Upper lobe of left lung (tissue), 6 donors: ENCODE data around the gene CSNK2A2. TPM values are rescaled to one million over a fixed set of nuclear protein-coding genes. Genes with fewer than 3 reads are reported as not detected.
A peak's percentile ranks its signal among the peaks of the same experiment; 100 is the strongest.

Experiments
- ATAC-seq, 2 donors: fragments of 200-7000 bp; cut with Tn5 transposase; one replicate each; pipeline ENCODE4 v1.9.1; 2022; ENCODE audit warnings: mild to moderate bottlenecking in 2 of 2, moderate library complexity in 2 of 2; ENCODE audit not compliant: low FRiP score in 2 of 2
- DNase-seq, 2 donors: peaks; one replicate each; pipeline ENCODE4 v3.0.0-alpha.2; 2019 to 2020
- H3K27ac ChIP-seq, 4 donors: fragments of 200-600 bp; sonication (generic); one replicate each; pipeline ENCODE4 v1.5.1; 2016 to 2019
- H3K27me3 ChIP-seq, 4 donors: fragments of 200-600 bp; sonication (generic); one replicate each; pipeline ENCODE4 v1.5.1; 2017 to 2019
- H3K36me3 ChIP-seq, 4 donors: fragments of 200-600 bp; sonication (generic); one replicate each; pipeline ENCODE4 v1.5.1; 2016 to 2019
- H3K4me1 ChIP-seq, 4 donors: fragments of 200-600 bp; sonication (generic); one replicate each; pipeline ENCODE4 v1.5.1; 2018 to 2019
- H3K4me3 ChIP-seq, 4 donors: fragments of 200-600 bp; sonication (generic); one replicate each; pipeline ENCODE4 v1.5.1; 2017 to 2019; ENCODE audit warnings: mild to moderate bottlenecking in 2 of 4, moderate library complexity in 1 of 4
- H3K9me3 ChIP-seq, 4 donors: fragments of 200-600 bp; sonication (generic); one replicate each; pipeline ENCODE4 v1.5.1; 2018 to 2019
- CTCF ChIP-seq, 6 experiments: fragments of 450-650 bp in 4 of 6; fragments of 200-600 bp in 2 of 6; sonication (generic) in 2 of 6; IDR thresholded peaks; one replicate each; pipeline ENCODE4 v1.5.1; 2016 to 2019; ENCODE audit warnings: antibody characterized with exemption in 6 of 6
- EP300 ChIP-seq, 4 donors: sonication (generic); formaldehyde crosslinking; IDR thresholded peaks; one replicate each; pipeline ENCODE4 v1.5.1; 2017; ENCODE audit warnings: antibody characterized with exemption in 4 of 4, control low read depth in 2 of 4
- POLR2A ChIP-seq, 4 donors: fragments of 450-650 bp; IDR thresholded peaks; one replicate each; pipeline ENCODE4 v1.5.1; 2016 to 2017; ENCODE audit warnings: antibody characterized with exemption in 4 of 4, mild to moderate bottlenecking in 2 of 4
- POLR2AphosphoS5 ChIP-seq, 2 donors: sonication (generic); formaldehyde crosslinking; IDR thresholded peaks; one replicate each; pipeline ENCODE4 v1.5.1; 2017; ENCODE audit warnings: antibody characterized with exemption in 2 of 2
- WGBS, 2 donors: methylation state at CpG; one replicate each; pipeline ENCODE4 v1.1.5; 2017 to 2018; 5-methylcytosine and 5-hydroxymethylcytosine counted together
- total RNA-seq, 6 donors: library from RNA; depleted of rRNA in 4 of 6; stranded (reverse); fragments of >200 nt in 4 of 6; gene quantifications; one replicate each; pipeline versions ENCODE4 v1.1.0 to v1.2.1, GENCODE V29; 2016 to 2021
- donor health status: DM: no; HTN: no; CAD: no; lungs with moderate emphysema.
- donor health status: DM: no; HTN: yes; CAD: no; lungs with severe emphysema.

The CSNK2A2 gene
- total RNA-seq, 6 donors from 2014 or later: 34.7 to 73.9 (median 46.1) TPM

- WGBS, 2 donors: 0 to 47% methylated on average over 2 of the region's 2 CpGs
- no peaks in the 10 kb centered on the region for H3K36me3 ChIP-seq
- no peaks in the 10 kb centered on the region for H3K4me1 ChIP-seq
- H3K27me3 ChIP-seq: no peaks in the 10 kb centered on the region
- TF ChIP-seq POLR2A (IDR thresholded peaks at IDR 0.05) (no peak), POLR2AphosphoS5 (IDR thresholded peaks at IDR 0.05) (no peak), CTCF (IDR thresholded peaks at IDR 0.05) (no peak), EP300 (IDR thresholded peaks at IDR 0.05) (no peak)
- H3K4me3 ChIP-seq: no peak overlapping the region
- ATAC-seq (no peak), DNase-seq (no peak)
- H3K27ac ChIP-seq: no peak overlapping the region
- peaks cover 0 to 4% (median 0%) of the 10 kb centered on the region in 4 donors for H3K9me3 ChIP-seq
Observed at GRCh38 chr16:58217311-58217925, 19.5 kb upstream of the CSNK2A2 start.

- H3K27ac ChIP-seq: no peak overlapping the region
- H3K9me3 ChIP-seq: peaks cover 0 to 4% (median 0%) of the 10 kb centered on the region in 4 donors
- H3K36me3 ChIP-seq: no peaks in the 10 kb centered on the region
- ATAC-seq: no peak
- 42 to 44% methylated on average over 3 of the region's 3 CpGs for WGBS, 2 donors
- no peaks in the 10 kb centered on the region for H3K4me1 ChIP-seq
- DNase-seq: peak in 1 of 2 donors; percentile 34
- TF ChIP-seq POLR2AphosphoS5 (IDR thresholded peaks at IDR 0.05): no peak
- TF ChIP-seq POLR2A (IDR thresholded peaks at IDR 0.05): no peak
- no peak for TF ChIP-seq CTCF (IDR thresholded peaks at IDR 0.05)
- no peaks in the 10 kb centered on the region for H3K27me3 ChIP-seq
- H3K4me3 ChIP-seq: no peak overlapping the region
Observed at GRCh38 chr16:58212824-58213655, 15.1 kb upstream of the CSNK2A2 start.

- DNase-seq: no peak
- no peak overlapping the region for H3K27ac ChIP-seq
- no peaks in the 10 kb centered on the region for H3K4me1 ChIP-seq
- no peak for TF ChIP-seq POLR2A (IDR thresholded peaks at IDR 0.05)
- TF ChIP-seq CTCF (IDR thresholded peaks at IDR 0.05): no peak
- TF ChIP-seq EP300 (IDR thresholded peaks at IDR 0.05): no peak
- TF ChIP-seq POLR2AphosphoS5 (IDR thresholded peaks at IDR 0.05): no peak
- no peaks in the 10 kb centered on the region for H3K36me3 ChIP-seq
- WGBS, 2 donors: 58 to 64% methylated on average over 3 of the region's 3 CpGs
- H3K9me3 ChIP-seq: no peaks in the 10 kb centered on the region
- no peaks in the 10 kb centered on the region for H3K27me3 ChIP-seq
- no peak overlapping the region for H3K4me3 ChIP-seq
- no peak for ATAC-seq
Observed at GRCh38 chr16:58211846-58212245, 13.9 kb upstream of the CSNK2A2 start.

GRCh38 chr16:58211245-58211644 is 13.3 kb upstream of the CSNK2A2 start:
- Histone ChIP-seq H3K36me3 (no peaks in the 10 kb centered on the region), H3K27me3 (no peaks in the 10 kb centered on the region), H3K4me1 (no peaks in the 10 kb centered on the region), H3K9me3 (no peaks in the 10 kb centered on the region), H3K4me3 (no peak overlapping the region), H3K27ac (no peak overlapping the region)
- ATAC-seq (no peak), DNase-seq (no peak)
- no peak for TF ChIP-seq EP300 (IDR thresholded peaks at IDR 0.05)
- TF ChIP-seq POLR2AphosphoS5 (IDR thresholded peaks at IDR 0.05): no peak
- TF ChIP-seq CTCF (IDR thresholded peaks at IDR 0.05): no peak
- no peak for TF ChIP-seq POLR2A (IDR thresholded peaks at IDR 0.05)
